ENCODE results near the gene TEX19. TPM values are rescaled to one million over a fixed set of nuclear protein-coding genes. Genes with fewer than 3 reads are reported as not detected.

TEX19 gene
- total and polyA plus RNA-seq, 2 experiments from 2014 or later: 0.10 to 0.66 TPM

DNA sequence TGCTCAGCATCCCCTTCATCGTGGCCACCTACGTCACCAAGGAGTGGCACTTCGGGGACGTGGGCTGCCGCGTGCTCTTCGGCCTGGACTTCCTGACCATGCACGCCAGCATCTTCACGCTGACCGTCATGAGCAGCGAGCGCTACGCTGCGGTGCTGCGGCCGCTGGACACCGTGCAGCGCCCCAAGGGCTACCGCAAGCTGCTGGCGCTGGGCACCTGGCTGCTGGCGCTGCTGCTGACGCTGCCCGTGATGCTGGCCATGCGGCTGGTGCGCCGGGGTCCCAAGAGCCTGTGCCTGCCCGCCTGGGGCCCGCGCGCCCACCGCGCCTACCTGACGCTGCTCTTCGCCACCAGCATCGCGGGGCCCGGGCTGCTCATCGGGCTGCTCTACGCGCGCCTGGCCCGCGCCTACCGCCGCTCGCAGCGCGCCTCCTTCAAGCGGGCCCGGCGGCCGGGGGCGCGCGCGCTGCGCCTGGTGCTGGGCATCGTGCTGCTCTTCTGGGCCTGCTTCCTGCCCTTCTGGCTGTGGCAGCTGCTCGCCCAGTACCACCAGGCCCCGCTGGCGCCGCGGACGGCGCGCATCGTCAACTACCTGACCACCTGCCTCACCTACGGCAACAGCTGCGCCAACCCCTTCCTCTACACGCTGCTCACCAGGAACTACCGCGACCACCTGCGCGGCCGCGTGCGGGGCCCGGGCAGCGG, 15.7 kb downstream of the TEX19 start:
- H3K36me3 ChIP-seq (ENCODE audit: insufficient read depth): no peaks in the 10 kb centered on the region
- H3K27me3 ChIP-seq (ENCODE audit: insufficient read depth): peaks cover 55% of the 10 kb centered on the region
- H3K27me3 Mint-ChIP-seq (ENCODE audit: insufficient read depth, low read depth, poor library complexity): peaks cover 43% of the 10 kb centered on the region
- no peaks in the 10 kb centered on the region for H3K79me2 ChIP-seq (replicated peaks; ENCODE audit: insufficient read depth)
- no peaks in the 10 kb centered on the region for H3F3A ChIP-seq (replicated peaks; ENCODE audit: low read depth)
- no peaks in the 10 kb centered on the region for H4K20me1 ChIP-seq (replicated peaks; ENCODE audit: insufficient read depth)
- H3K9me3 Mint-ChIP-seq: peaks cover 2% of the 10 kb centered on the region; the same call in 1 of the 3 replicates
- ATAC-seq (peak; percentile 73), DNase-seq (ENCODE audit: low spot score) (peak; percentile 77)
- H2AFZ ChIP-seq: peak overlapping the region; percentile 66; the same call in 1 of the 2 replicates
- no peak overlapping the region for H3K27ac Mint-ChIP-seq
- H3K4me1 Mint-ChIP-seq: no peaks in the 10 kb centered on the region; the same call in 2 of the 3 replicates
- no peaks in the 10 kb centered on the region; the same call in 1 of the 2 replicates for H3K4me1 ChIP-seq (ENCODE audit: insufficient read depth)
- no peaks in the 10 kb centered on the region for H3K36me3 Mint-ChIP-seq (ENCODE audit: low read depth)
- H3K4me2 ChIP-seq: peak overlapping the region; percentile 32; the same call in 1 of the 2 replicates
- no peak overlapping the region for H3K4me3 ChIP-seq
- TF ChIP-seq ZNF462 (CRISPR knock-in tag; IDR thresholded peaks at IDR 0.05) (no peak), EZH2 (IDR thresholded peaks at IDR 0.05; ENCODE audit: low read depth, unreplicated experiment) (no peak), NANOG (IDR thresholded peaks at IDR 0.05; ENCODE audit: borderline replicate concordance) (no peak), CREB1 (CRISPR knock-in tag; IDR thresholded peaks at IDR 0.05; ENCODE audit: low read depth) (no peak), ETS1 (IDR thresholded peaks at IDR 0.05) (no peak), EZH2phosphoT487 (IDR thresholded peaks at IDR 0.05; ENCODE audit: unreplicated experiment) (no peak), POLR2AphosphoS5 (IDR thresholded peaks at IDR 0.05; ENCODE audit: low read depth) (no peak), ZNF114 (CRISPR knock-in tag; IDR thresholded peaks at IDR 0.05) (no peak), STAT1 (IDR thresholded peaks at IDR 0.05; ENCODE audit: unreplicated experiment) (no peak), ZNF331 (CRISPR knock-in tag; IDR thresholded peaks at IDR 0.05; ENCODE audit: low read depth) (no peak), JUNB (IDR thresholded peaks at IDR 0.05; ENCODE audit: unreplicated experiment) (no peak)
- TF ChIP-seq, protein P1, sequence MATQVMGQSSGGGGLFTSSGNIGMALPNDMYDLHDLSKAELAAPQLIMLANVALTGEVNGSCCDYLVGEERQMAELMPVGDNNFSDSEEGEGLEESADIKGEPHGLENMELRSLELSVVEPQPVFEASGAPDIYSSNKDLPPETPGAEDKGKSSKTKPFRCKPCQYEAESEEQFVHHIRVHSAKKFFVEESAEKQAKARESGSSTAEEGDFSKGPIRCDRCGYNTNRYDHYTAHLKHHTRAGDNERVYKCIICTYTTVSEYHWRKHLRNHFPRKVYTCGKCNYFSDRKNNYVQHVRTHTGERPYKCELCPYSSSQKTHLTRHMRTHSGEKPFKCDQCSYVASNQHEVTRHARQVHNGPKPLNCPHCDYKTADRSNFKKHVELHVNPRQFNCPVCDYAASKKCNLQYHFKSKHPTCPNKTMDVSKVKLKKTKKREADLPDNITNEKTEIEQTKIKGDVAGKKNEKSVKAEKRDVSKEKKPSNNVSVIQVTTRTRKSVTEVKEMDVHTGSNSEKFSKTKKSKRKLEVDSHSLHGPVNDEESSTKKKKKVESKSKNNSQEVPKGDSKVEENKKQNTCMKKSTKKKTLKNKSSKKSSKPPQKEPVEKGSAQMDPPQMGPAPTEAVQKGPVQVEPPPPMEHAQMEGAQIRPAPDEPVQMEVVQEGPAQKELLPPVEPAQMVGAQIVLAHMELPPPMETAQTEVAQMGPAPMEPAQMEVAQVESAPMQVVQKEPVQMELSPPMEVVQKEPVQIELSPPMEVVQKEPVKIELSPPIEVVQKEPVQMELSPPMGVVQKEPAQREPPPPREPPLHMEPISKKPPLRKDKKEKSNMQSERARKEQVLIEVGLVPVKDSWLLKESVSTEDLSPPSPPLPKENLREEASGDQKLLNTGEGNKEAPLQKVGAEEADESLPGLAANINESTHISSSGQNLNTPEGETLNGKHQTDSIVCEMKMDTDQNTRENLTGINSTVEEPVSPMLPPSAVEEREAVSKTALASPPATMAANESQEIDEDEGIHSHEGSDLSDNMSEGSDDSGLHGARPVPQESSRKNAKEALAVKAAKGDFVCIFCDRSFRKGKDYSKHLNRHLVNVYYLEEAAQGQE (IDR thresholded peaks at IDR 0.05; ENCODE audit: unreplicated experiment): no peak
- TF ChIP-seq, protein P2, sequence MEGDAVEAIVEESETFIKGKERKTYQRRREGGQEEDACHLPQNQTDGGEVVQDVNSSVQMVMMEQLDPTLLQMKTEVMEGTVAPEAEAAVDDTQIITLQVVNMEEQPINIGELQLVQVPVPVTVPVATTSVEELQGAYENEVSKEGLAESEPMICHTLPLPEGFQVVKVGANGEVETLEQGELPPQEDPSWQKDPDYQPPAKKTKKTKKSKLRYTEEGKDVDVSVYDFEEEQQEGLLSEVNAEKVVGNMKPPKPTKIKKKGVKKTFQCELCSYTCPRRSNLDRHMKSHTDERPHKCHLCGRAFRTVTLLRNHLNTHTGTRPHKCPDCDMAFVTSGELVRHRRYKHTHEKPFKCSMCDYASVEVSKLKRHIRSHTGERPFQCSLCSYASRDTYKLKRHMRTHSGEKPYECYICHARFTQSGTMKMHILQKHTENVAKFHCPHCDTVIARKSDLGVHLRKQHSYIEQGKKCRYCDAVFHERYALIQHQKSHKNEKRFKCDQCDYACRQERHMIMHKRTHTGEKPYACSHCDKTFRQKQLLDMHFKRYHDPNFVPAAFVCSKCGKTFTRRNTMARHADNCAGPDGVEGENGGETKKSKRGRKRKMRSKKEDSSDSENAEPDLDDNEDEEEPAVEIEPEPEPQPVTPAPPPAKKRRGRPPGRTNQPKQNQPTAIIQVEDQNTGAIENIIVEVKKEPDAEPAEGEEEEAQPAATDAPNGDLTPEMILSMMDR (conservative IDR thresholded peaks at IDR 0.05; ENCODE audit: low read depth in 2 of 2): no peak
- no peaks in the 10 kb centered on the region for H3K9me2 ChIP-seq (ENCODE audit: insufficient read depth)
- H3K27ac ChIP-seq (ENCODE audit: low read depth): no peak overlapping the region
- H3K4me3 Mint-ChIP-seq: no peak overlapping the region

Data from GM23338 (cell line).